D341Med (cell line): ENCODE data around the gene SLC4A3.
A peak's percentile ranks its signal among the peaks of the same experiment; 100 is the strongest.
"Not testable (repeated sequence)": the region's sequence is repeated elsewhere in the genome, so short reads cannot be mapped to it uniquely, and the experiment has no call there.

Experiments
- DNase-seq: peaks from one replicate; pipeline ENCODE4 v3.0.0; 2012; ENCODE audit warnings: low spot score

The SLC4A3 gene

DNA sequence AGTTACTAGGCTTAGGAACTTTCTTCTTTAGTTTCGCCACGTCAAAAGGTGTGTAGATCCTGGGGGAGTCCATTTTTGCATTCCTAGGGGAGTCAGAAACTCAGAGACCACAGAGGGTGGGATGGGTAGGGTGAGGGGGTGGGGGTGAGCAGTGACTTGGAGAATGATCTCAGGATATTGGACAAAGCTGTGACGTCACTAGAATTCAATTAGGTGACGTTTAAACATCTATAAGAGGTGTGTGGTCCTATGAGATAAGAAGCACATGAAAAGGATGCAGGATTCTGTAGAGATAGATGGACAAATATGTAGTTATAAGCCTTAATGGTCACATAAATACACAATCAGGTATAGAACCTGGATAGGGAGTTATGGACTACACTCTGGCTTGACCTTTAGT, 21.5 kb downstream of the SLC4A3 start:
- DNase-seq, result no peak

DNA sequence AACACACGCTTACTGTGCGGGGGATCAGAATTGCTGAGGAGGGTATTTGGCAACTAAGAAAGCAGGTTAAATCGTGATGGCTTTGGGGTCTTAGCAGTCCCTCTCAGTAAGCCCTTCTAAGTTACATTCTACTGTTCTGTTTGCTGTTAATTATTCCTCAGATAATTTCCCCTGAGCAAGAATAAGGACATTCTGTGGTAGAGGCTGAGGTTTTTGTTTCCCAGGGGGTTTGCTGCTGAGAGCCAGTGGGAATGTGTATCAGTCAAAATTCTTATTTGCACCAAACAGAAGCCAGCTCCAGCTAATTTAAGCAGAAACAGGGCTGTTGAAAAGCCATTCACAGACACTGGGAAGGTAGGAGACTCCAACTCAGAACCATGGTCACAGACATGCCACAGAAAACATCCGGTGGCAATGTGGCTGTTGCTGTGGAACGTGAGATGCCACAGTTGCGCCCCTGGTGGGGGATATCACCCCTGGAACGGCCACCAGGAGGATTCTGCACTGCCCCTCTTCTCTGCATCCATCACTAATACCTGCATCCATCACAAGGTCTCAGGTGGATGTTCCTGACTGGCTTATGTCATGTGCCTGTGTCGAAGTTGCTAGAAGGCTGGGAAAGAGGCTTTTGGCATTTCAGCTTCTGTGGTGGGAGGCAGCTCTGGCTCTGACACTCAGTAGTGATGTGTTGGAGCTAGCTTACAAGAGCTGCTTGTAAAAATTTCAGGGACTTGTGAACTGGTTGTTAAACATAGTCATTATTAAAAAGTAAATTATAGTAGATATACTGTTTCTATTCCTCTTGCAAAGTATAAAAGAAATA, 23.2 kb downstream of the SLC4A3 start:
- DNase-seq, result peak; percentile 6

DNA sequence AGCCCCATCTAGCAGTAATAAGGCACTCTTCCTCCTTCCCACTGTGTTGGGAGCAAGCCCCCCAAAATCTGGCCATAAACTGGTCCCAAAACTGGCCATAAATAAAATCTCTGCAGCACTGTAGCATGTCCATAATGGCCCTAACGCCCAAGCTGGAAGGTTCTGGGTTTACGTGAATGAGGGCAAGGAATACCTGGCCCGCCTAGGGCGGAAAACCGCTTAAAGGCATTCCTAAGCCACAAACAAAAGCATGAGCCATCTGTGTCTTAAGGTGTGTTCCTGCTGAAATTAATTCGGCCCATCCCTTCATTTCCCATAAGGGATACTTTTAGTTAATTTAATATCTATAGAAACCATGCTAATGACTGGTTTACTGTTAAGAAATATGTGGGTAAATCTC, 24.2 kb downstream of the SLC4A3 start:
- DNase-seq, result not testable (repeated sequence)

DNA sequence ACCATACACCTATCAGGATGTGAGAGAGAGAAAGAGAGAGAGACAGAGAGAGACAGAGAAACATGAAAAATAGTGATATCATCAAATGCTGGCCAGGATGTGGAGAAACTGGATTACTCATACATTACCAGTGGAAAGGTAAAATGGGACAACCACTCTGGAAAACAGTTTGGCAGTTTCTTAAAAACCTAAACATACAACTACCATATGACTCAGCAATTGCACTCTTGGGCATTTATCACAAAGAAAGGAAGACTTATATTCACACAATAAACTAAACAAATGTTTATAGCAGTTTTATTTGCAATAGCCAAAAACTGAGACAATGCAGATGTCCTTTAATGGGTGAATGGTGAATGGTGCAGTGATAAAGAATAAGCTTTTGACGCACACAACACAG, 29.1 kb downstream of the SLC4A3 start:
- DNase-seq, result no peak

DNA sequence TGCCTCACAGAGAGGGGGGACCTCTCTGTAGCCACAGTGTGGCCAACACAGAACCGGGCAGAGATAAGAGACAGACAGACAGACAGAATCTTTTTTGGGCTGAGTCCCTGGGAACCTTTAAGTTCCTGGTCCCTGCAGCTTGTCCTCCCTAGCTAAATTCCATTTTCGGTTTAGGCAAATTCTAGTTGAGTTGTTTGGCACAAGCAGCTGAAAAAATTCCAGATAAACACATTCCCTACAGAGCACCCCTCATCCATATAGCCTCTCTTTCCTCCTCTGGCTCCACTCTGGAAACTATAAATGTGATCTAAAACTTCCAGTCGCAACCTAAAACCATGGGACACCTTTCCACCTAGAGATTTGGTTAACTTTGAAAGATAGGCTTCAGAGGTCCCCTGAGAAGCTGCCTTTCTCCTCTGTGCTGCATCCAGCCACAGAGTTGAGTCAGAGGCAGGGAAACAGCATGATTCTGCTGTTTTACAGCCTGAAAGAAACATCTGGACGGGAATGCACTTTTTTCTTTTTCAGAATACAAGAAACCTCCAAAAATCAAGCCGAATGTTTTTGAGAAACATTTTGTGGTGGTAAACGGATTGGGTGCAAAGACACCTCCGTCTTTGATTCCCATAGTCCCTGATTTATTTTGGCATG, 30.9 kb downstream of the SLC4A3 start:
- DNase-seq, result no peak

DNA sequence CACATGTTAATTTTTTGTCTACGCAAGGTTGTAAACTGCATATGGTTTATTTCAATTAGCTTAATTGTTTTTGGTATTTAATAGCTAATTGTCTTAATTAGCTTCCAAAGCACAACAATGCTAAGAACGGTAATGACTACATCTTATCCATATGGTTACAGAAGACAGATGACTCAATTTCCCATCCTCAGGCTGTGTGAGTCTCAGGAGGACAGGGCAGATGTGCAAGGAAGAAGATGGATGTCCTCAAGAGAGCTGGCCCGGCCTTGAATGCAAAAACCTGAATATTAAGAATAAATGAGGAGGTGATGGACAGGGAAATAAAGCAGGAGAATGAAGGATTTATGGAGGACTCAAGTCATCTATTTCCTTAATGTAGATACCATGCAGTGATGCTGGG, 31.4 kb downstream of the SLC4A3 start:
- DNase-seq, result no peak

DNA sequence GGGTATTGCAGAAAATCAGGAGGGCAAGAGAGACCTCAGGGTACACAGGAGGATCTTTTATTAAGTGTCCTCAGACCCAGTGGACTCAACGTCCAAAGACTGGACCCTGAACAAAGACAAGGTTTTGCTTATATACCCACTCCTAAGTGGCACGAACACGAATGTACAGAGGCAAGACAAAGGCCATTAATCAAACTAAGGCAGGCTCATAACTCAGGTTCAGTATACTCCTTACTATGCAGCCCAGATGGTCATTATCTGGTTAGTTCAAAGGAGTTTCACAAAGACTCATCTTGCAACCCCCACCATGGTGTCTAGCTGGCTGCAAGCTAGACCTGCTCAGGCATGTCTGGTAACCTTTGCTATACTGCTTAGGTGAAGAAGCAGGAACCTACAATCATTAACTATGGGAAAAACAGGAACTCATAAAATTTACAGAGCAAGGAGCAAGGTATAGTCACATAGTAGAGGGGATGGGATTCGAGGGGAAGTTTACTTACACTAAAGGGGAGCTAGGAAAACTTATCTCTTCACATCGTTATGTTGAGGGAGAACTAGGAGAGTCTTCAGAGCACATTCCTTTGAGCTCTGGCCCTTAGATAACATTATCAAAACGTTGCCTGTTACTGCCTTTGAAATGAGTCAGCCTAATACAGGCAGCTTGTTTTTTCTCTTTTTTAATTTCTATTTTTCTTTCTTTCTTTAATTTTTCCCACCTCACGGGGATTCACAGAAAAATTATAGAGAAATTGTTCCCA, 33.9 kb downstream of the SLC4A3 start:
- no peak for DNase-seq

DNA sequence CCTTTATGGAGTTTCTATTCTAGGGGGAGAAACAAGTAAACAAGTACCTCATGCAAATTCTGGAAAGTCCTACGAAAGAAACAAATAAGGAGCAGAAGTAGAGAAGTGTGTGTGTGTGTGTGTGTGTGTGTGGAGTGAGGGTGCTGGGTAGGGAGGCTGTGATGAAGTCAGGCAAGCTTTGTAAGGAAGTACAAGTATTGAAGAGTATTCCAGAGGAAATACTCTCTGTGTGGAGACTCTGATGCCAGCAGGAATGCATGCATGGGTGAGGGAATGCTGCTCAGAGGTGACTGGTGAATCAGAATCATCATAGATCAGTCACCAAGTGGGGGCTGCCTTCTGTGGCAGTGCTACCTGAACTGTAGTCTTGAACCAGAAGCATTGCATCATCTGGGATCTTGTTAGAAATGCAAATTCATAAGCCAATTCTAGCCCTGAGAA, 34.5 kb downstream of the SLC4A3 start:
- no peak for DNase-seq

DNA sequence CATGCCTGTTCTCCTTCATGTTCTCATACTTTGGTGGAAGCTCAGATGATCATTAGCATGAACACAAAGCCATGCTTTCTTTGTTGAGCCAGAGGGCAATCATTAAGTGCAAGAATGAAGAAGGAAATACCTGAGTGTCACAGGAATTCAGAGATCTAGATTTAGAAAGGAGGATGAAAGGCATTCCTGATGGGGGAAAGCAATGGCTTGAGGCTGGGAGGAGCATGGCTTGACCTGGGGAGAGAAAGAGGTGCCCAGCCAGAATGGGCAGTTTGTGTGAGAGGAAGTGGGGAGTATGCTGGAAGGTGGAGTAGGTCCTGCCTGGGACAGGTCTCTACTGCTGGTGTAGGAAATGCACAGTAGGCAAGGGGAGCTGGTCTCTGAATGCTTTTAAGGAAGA, 35.1 kb downstream of the SLC4A3 start:
- no peak for DNase-seq

DNA sequence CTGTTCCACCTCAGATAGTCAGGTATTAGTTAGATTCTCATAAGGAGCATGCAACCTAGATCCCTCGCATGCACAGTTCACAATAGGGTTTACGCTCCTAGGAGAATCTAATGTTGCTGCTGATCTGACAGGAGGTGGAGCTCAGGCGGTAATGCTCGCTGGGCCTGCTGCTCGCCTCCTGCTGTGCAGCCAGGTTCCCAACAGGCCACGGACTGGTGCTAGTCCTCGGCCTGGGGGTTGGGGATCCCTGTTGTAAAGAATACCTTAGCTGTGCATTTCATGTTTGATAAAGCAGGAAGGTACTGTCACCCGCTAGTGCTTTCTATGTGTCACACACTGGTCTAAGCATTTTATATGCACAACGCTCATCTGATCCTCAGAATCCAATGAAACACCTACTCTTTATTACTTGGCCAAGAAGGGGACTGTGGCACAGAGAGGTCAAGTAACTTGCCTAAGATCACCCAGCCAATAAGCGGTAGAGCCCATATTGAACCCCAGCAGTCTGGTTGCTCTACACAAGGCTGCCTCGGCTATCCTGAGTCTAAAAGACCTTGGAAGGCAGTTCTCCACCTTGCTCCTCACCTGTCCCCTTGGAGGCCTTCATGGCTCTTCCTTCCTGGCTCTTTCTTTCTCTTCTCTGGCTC, 35.8 kb downstream of the SLC4A3 start:
- no peak for DNase-seq

DNA sequence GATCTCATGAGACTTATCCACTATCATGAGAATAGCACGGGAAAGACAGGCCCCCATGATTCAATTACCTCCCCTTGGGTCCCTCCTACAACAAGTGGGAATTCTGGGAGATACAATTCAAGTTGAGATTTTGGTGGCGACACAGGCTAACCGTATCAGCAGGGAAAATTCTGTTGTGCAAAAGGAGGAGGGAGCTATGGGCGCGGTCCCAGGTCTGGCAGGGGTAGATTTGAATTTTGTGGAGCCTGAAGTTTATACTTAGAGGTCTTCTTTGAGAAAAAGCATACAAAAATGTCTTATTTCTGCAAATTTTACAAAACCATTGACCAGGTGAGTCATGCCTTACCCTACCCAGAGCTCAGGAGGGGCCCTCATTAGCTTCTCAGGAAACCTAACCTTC, 36.6 kb downstream of the SLC4A3 start:
- DNase-seq, result no peak

DNA sequence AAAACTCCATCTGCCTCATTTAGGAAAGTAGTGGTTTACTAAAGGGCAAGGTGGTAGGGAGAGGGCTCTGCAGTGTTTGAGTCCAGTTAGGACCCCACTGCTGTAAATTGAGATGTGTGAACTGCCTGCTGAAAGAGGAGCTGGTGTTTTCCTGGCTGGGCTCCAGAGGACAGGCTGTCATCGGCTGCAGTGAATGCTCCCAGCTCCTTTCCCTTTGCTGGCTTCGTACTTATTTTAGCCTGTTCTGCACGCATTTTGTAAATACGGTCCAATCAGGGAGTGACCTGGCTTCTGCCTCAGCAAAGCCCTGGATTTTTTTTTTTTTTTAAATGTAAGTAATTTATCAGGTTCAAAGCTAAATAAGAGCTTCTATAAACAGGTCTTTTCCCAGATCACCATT, 37.5 kb downstream of the SLC4A3 start:
- no peak for DNase-seq

DNA sequence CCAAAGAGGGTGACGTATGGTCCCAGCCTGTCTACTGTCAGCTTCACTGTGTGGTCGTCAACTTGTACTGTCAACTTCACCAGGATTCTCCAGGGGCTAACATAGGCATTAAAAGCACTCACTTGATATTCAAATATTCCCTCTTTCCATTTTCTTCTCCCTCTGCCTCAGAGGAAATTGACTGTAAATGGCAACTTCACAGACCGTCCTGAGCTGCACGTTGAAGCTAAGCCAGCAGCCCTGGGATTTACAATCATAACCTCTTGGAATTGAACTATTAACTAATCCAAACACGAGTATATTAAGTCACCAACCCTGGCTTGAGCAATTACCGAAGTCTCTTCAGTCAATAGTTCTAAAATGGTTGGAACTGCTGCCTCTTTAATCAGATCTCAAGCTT, 38.5 kb downstream of the SLC4A3 start:
- no peak for DNase-seq

DNA sequence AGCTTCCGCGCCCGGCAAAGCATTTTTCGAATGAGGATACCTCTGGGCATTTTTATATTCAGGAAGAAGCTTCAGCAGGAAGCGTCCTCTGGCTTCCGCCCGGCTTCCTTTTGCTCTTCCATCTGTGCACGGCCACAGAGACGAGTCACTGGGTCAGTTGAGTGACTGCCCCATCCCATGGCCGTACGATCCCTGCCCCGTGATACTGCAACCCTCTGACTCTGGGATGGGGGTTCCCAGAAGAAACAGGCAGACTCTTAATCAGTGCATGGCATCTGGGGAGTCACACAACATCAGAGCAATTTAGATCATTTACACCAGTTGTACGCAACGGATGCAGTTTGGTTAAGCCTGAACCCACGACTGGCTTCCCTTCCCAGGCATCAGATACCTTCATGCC, 40.9 kb downstream of the SLC4A3 start:
- DNase-seq, result no peak

DNA sequence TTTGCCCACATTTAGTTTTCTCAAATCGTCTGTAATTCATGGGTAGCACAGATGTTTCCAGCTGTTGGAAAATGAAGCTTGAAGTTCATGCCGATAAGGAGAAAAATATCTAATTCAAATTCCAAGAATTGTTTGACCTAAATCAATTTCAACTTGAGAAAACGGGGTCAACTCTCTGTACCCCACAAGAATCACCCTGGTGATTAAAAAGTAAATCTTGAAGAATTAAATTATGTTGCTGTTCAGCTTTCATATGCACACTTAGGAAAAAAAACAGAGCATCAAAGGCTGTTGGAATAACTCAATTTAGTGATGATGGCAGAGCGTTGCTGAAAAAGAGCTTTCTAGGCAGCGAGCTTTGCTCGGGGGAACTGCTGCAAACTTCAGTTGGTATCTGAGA, 43.0 kb downstream of the SLC4A3 start:
- DNase-seq, result no peak

DNA sequence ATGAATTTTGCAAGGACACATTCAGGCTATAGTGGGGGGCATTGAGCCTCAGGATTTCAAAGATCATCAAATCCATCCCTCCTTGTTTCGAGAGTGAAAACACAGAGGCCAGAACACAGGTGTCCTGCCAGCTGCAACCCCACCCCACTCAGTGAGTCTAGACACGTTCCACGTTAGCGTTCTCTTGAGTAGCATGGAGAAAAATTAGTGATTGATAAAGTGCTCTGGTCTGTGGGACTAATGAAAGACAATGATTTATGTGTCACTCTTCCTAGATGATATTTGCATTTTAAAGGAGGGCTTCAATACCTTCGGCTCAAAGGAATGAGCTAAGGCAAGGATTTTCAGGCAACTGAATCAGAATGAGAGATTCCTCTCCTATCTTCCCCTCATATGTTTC, 43.8 kb downstream of the SLC4A3 start:
- DNase-seq, result no peak

DNA sequence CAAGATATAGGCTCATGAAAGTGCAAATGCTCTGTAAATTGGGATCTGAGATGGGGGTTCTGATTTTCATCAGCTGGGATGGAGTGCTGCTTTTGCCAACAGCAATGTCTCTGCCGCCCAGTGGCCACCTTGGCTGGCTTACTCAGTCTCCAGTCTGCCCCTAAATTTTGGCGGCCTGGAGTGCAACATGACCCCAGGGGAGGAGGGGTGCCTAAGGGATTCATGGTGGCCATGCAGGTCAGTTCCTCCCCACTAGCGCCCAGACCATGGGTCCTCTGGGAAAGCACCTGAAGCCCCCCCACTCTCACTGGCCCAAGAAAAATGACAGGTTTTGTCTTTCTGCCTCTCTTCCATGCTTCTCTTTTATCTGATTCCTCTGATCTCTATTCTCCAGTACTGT, 45.0 kb downstream of the SLC4A3 start:
- DNase-seq, result no peak

DNA sequence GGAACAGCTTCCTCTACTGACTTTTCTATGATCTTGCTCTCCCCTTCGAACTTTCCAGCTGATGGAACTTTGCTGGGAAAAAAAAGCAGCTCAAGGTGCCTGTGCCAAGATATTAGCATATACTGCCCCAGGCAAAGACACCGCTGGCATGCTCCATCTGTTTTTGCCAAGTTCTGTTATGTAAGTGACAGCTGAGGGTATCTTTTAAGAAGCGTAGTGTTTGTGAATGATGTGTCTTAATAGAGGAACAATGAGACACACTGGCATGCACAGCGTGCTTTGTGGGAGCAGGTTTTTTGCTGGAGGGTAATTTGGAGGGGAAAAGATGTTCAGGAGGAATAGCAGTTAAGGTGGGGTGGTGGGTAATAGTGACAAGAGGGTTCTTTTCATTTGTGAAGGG, 47.8 kb downstream of the SLC4A3 start:
- DNase-seq, result no peak

DNA sequence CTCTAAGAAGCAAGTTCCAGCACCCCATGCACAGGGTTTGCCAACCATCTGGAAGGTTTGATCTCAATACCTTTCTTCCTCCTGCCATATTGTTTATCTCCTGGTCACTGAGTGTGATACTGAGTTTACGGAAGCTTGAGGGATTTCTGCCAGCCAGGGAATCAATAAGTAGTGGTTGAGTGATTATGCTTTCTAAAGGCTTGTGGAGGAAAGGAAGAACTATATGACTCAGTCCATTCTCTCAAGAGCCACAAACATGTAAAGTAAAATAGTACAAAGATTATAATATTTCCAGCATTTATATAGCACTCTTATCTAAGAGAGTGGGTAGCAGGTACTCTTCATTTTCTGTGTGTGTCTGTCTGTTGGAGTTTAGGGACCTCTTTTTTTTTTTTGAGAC, 49.2 kb downstream of the SLC4A3 start:
- no peak for DNase-seq

DNA sequence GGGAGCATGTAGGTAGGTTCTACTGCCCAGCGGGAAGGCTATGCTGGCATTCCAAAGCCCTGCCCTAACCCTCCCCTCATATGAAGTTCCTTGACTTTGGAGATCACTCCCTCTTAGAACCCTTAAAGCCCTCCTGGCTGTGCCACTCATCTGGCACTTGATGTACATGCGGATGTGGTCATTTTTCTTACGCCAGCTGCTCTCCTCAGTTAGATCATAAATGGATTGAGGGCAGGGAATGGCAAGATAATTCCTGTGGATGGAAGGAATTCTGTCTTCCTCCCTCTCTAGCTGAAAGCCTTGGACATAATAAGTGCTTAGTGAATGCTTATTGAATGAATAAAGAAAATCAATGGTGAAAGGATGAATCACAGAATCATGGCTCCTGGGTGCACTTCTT, 51.6 kb downstream of the SLC4A3 start:
- no peak for DNase-seq

DNA sequence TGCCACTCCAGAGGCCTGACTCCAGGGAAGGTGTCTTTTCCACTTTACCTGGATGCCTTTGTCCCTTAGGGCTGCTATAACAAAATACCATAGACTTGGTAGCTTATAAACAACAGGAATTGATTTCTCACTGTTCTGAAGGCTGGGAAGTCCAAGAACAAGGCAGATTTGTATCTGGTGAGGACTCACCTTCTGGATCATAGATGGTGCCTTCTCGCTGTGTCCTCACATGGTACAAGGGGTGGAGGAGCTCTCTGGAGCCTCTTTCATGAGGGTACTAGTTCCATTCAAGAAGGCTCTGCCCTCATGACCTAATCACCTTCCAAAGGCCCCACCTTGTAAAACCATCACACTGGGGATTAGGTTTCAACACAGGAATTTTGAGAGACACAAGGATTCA, 52.1 kb downstream of the SLC4A3 start:
- DNase-seq, result no peak

DNA sequence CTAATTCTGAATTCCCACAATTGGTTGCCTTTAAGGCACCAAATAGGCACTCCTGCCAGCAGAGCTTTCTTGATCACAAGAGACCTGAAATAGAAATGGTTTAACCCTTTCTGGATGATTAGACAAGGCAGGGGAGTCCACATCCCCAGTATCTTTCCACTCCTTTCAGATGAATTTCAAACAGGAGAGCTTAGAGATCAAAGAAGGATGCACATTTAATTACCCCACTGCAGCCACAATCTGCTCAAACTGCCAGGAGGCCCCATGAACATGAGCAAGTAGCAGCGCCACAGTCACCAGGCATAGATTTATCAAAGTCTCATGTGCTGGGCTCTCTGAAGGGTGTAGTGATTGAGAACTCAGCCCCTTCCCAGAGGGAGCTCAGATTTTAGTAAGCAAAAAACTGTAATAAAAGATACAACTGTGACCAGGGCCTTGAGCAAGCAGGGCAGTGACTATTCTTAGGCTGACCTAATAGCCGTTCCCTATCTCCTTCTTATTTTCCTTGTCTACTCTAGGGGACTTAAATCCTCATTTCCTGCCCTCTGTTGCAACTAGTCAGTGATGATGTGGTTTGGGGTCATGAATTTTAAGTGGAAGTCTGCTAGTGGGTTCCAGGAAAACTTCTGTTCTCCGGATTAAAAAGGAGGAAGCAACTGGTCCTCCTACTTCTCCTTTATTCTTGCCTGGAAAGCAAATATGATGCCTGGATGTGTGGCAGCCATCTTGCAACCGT, 53.7 kb downstream of the SLC4A3 start:
- DNase-seq, result no peak
